Measurements from ENCODE around the gene PRKCH.

DNA sequence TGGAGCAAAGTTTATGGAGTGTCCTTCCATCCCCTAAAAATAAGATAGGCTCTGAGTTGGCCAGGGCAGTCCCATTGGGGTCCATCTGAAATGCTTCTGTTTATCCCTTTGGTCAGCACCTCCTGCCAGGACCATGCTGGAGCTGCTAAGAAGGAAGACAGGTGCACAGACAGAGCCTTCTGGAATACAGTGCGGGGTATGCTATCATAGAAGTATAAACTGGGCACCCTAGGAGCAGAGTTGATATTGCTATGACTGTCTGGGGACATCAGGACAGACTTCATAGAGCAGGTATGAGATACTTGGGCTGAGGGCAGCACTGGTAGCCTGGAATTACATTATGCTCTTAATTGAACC, 203.5 kb downstream of the PRKCH start:
- TF ChIP-seq, protein P1, sequence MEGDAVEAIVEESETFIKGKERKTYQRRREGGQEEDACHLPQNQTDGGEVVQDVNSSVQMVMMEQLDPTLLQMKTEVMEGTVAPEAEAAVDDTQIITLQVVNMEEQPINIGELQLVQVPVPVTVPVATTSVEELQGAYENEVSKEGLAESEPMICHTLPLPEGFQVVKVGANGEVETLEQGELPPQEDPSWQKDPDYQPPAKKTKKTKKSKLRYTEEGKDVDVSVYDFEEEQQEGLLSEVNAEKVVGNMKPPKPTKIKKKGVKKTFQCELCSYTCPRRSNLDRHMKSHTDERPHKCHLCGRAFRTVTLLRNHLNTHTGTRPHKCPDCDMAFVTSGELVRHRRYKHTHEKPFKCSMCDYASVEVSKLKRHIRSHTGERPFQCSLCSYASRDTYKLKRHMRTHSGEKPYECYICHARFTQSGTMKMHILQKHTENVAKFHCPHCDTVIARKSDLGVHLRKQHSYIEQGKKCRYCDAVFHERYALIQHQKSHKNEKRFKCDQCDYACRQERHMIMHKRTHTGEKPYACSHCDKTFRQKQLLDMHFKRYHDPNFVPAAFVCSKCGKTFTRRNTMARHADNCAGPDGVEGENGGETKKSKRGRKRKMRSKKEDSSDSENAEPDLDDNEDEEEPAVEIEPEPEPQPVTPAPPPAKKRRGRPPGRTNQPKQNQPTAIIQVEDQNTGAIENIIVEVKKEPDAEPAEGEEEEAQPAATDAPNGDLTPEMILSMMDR (IDR thresholded peaks at IDR 0.05; ENCODE audit: insufficient read depth, low read length, poor library complexity, severe bottlenecking): no peak
- no peak for TF ChIP-seq EZH2phosphoT487 (conservative IDR thresholded peaks at IDR 0.05; ENCODE audit: low read length)

Measured in SU-DHL-6 (cell line).